BJ (cell line): ENCODE data around the gene CREB3L2. TPM values are rescaled to one million over a fixed set of nuclear protein-coding genes. Genes with fewer than 3 reads are reported as not detected.
"Not testable (repeated sequence)": the region's sequence is repeated elsewhere in the genome, so short reads cannot be mapped to it uniquely, and the experiment has no call there.

ENCODE experiments used
- CTCF ChIA-PET: fragments of 350-600 bp; formaldehyde crosslinking; extraction: SDS; loops from one replicate; lab custom pipeline; 2021; ENCODE audit warnings: antibody characterized with exemption, inconsistent platforms; lab: Yijun Ruan, JAX
- POLR2A ChIA-PET: fragments of 300-600 bp; sonication (Branson Sonifier 250); formaldehyde crosslinking; extraction: SDS; loops from one replicate; lab custom pipeline; 2021; ENCODE audit warnings: antibody characterized with exemption; lab: Charles Lee
- DNase-seq: peaks from one replicate; pipeline ENCODE4 v3.0.0-alpha.2; 2011; ENCODE audit warnings: low read depth
- H3K27me3 ChIP-seq: 2 replicates; pipeline ENCODE4 v1.6.0; 2011; ENCODE audit warnings: low read length; ENCODE audit not compliant: control insufficient read depth, insufficient read depth
- H3K36me3 ChIP-seq: 2 replicates; pipeline ENCODE4 v1.5.1; 2011; ENCODE audit warnings: low read length; ENCODE audit not compliant: control insufficient read depth, insufficient read depth
- H3K4me3 ChIP-seq: 2 replicates; pipeline ENCODE4 v1.5.1; 2011; ENCODE audit warnings: low read depth, mild to moderate bottlenecking, control low read depth, low read length
- CTCF ChIP-seq: IDR thresholded peaks from 2 replicates; pipeline ENCODE4 v1.5.1; 2011; ENCODE audit warnings: low read depth, mild to moderate bottlenecking, control low read depth, inconsistent platforms, low read length, moderate library complexity; ENCODE audit not compliant: insufficient read depth
- polyA plus RNA-seq: library from polyadenylated mRNA; depleted of rRNA; stranded (reverse); fragments of >200 nt; gene quantifications from 2 replicates; pipeline ENCODE4 v1.2.3, GENCODE V29; 2011

The CREB3L2 gene
- polyA plus RNA-seq, 1 experiment: 62.2 TPM

GRCh38 chr7:137836113-137836509, 165.8 kb downstream of the CREB3L2 start:
- ChIA-PET POLR2A (interaction anchor here (1.1 kb wide), 1 partner anchor 46 kb away, joined by 3 read pairs; no protein-coding TSS in a partner anchor), CTCF (interaction anchor here (1.0 to 1.6 kb wide), 3 partner anchors 11 to 182 kb away, joined by 3 read pairs; partner anchors contain the start of gene DGKI)
- no peak for TF ChIP-seq CTCF
- no peak for DNase-seq
- no peaks in the 10 kb centered on the region for H3K36me3 ChIP-seq
- no peaks in the 10 kb centered on the region for H3K27me3 ChIP-seq
- no peak overlapping the region for H3K4me3 ChIP-seq

- no peaks in the 10 kb centered on the region for H3K36me3 ChIP-seq
- TF ChIP-seq CTCF: no peak
- H3K27me3 ChIP-seq: no peaks in the 10 kb centered on the region
- POLR2A ChIA-PET: interaction anchor here (1.1 kb wide), 1 partner anchor 47 kb away, joined by 3 read pairs; no protein-coding TSS in a partner anchor
- CTCF ChIA-PET: interaction anchor here (0.6 to 1.1 kb wide), 5 partner anchors 8 to 248 kb away, joined by 3 read pairs; partner anchors contain the start of gene DGKI
- no peak overlapping the region for H3K4me3 ChIP-seq
- DNase-seq: no peak
Measured at GRCh38 chr7:137835486-137836112, 166.3 kb downstream of the CREB3L2 start.

GRCh38 chr7:137834552-137834951, 167.3 kb downstream of the CREB3L2 start:
- ChIA-PET CTCF (no interaction called here), POLR2A (no interaction called here)

GRCh38 chr7:137832990-137833389, 168.9 kb downstream of the CREB3L2 start:
- CTCF ChIA-PET, POLR2A ChIA-PET, H3K4me3 ChIP-seq: not testable (repeated sequence)

More at GRCh38 chr7:137834552-137834951, 167.3 kb downstream of the CREB3L2 start:
- no peak for DNase-seq
- TF ChIP-seq CTCF: no peak
- no peak overlapping the region for H3K4me3 ChIP-seq
- H3K27me3 ChIP-seq: no peaks in the 10 kb centered on the region
- no peaks in the 10 kb centered on the region for H3K36me3 ChIP-seq

GRCh38 chr7:137832382-137832781, 169.5 kb downstream of the CREB3L2 start:
- DNase-seq: no peak
- H3K27me3 ChIP-seq: no peaks in the 10 kb centered on the region
- ChIA-PET POLR2A (no interaction called here), CTCF (interaction anchor here (1.1 kb wide), 1 partner anchor 172 kb away, joined by 3 read pairs; no protein-coding TSS in a partner anchor)
- no peaks in the 10 kb centered on the region for H3K36me3 ChIP-seq
- no peak overlapping the region for H3K4me3 ChIP-seq
- no peak for TF ChIP-seq CTCF

More at GRCh38 chr7:137832990-137833389, 168.9 kb downstream of the CREB3L2 start:
- DNase-seq, H3K27me3 ChIP-seq, H3K36me3 ChIP-seq: not testable (repeated sequence)

- H3K27me3 ChIP-seq, H3K4me3 ChIP-seq, DNase-seq, POLR2A ChIA-PET, H3K36me3 ChIP-seq: not testable (repeated sequence)
- CTCF ChIA-PET: interaction anchor here (1.1 kb wide), 1 partner anchor 171 kb away, joined by 3 read pairs; no protein-coding TSS in a partner anchor
Measured at GRCh38 chr7:137831555-137831954, 170.3 kb downstream of the CREB3L2 start.
